ENCODE measurements around the gene COG7.
"Not testable (repeated sequence)": the region's sequence is repeated elsewhere in the genome, so short reads cannot be mapped to it uniquely, and the experiment has no call there.

Gene COG7

GRCh38 chr16:23384878-23385277, 68.1 kb downstream of the COG7 start:
- no peak for DNase-seq (ENCODE audit: low spot score)

GRCh38 chr16:23383881-23384280, 69.1 kb downstream of the COG7 start:
- DNase-seq (ENCODE audit: low spot score), result no peak

GRCh38 chr16:23382279-23382678, 70.7 kb downstream of the COG7 start:
- no peak for DNase-seq (ENCODE audit: low spot score)

GRCh38 chr16:23381702-23382101, 71.3 kb downstream of the COG7 start:
- not testable (repeated sequence) for DNase-seq (ENCODE audit: low spot score)

- DNase-seq (ENCODE audit: low spot score), result no peak
Observed at GRCh38 chr16:23380501-23380951, 72.5 kb downstream of the COG7 start.

- no peak for DNase-seq (ENCODE audit: low spot score)
Observed at GRCh38 chr16:23379707-23380106, 73.3 kb downstream of the COG7 start.

GRCh38 chr16:23378921-23379320, 74.1 kb downstream of the COG7 start:
- DNase-seq (ENCODE audit: low spot score), result no peak

- no peak for DNase-seq (ENCODE audit: low spot score)
Observed at GRCh38 chr16:23378256-23378655, 74.7 kb downstream of the COG7 start.

- no peak for DNase-seq (ENCODE audit: low spot score)
Observed at GRCh38 chr16:23377071-23377931, 75.7 kb downstream of the COG7 start.

GRCh38 chr16:23375643-23376042, 77.3 kb downstream of the COG7 start:
- no peak for DNase-seq (ENCODE audit: low spot score)

GRCh38 chr16:23374721-23375510, 78.1 kb downstream of the COG7 start:
- DNase-seq (ENCODE audit: low spot score), result no peak

GRCh38 chr16:23373436-23374219, 79.4 kb downstream of the COG7 start:
- no peak for DNase-seq (ENCODE audit: low spot score)

- no peak for DNase-seq (ENCODE audit: low spot score)
Observed at GRCh38 chr16:23371368-23371767, 81.6 kb downstream of the COG7 start.

GRCh38 chr16:23369416-23369815, 83.6 kb downstream of the COG7 start:
- DNase-seq (ENCODE audit: low spot score), result no peak

GRCh38 chr16:23368469-23368868, 84.5 kb downstream of the COG7 start:
- DNase-seq (ENCODE audit: low spot score), result no peak

GRCh38 chr16:23367988-23368387, 85.0 kb downstream of the COG7 start:
- DNase-seq (ENCODE audit: low spot score), result no peak

- DNase-seq (ENCODE audit: low spot score), result no peak
Observed at GRCh38 chr16:23367564-23367963, 85.4 kb downstream of the COG7 start.

- DNase-seq (ENCODE audit: low spot score), result not testable (repeated sequence)
Observed at GRCh38 chr16:23366341-23366740, 86.6 kb downstream of the COG7 start.

GRCh38 chr16:23365602-23366240, 87.3 kb downstream of the COG7 start:
- no peak for DNase-seq (ENCODE audit: low spot score)

GRCh38 chr16:23362460-23363317, 90.3 kb downstream of the COG7 start:
- no peak for DNase-seq (ENCODE audit: low spot score)
